Central memory CD4-positive, alpha-beta T cell (primary cell): ENCODE measurements around the gene SLC11A2.

Experiments used
- DNase-seq: peaks from one replicate; pipeline ENCODE4 v3.0.0; 2022
- total RNA-seq, 3 experiments: gene quantifications; one replicate each; lab custom pipeline; 2026; lab: John Stamatoyannopoulos, UW

Gene SLC11A2
- total RNA-seq = 58.9 to 71.2 (median 68.2) reads per million in 3 experiments

DNA sequence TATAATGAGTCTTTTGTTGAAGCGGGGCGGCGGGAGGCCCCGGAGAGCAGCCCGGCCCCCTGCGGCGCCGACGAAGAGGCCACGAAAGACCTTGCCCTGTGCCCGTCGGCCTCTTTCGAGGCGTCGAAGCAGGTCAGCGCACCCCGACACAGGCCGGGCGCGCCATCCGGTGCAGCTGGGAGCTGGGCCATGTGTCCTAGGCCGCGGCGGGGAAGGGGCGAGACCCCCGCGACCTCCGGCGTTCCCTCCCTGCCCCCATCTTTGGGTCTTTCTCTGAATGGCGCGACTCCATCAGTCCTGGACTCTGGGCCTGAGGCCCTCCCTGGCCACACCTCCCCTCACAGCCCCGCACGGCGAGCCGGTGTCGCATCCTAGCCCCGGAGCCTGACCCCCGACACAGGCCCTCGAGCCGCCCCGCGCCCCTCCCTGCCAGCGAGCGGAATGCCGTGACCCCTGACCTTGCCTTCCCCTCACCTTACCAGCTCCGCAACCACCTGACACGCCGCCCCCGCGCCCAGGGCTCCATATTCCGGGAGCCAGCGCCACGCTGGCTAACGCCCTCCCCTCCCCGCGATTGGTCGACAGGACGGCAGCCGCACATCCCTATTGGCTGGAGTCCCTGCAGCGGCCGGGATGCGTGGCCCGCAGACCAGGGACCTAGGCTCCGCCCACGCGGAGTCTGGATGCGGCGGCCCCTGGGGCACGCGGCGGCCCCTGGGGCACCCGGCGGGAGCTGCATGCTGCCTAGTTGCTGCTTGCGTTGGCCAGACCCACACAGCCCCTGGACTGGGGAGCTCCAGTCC lies at the start of gene SLC11A2:
TSS of gene SLC11A2 (minus strand) at position 549 of the 803 bp plus-strand sequence. CDS start 15,656 bp downstream, outside the sequence.
- DNase-seq = peak; percentile 89

DNA sequence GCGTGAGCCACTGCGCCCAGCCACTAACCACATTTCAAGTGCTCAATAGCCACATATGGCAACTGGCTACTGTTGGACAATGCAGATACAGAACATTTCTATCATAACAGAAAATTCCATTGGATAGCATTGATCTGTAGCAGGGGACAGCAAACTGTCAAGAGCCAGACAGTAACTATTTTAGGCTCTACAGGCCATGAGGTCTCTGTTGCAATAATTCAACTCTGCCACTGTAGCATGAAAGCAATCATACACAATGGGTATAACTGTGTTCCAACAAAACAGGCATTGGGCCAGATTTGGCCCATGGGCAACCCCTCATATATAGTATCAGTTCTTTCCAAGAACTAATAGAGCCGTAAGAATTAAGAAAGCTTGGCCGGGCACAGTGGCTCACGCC lies 49.2 kb upstream of the SLC11A2 start:
- DNase-seq = no peak

DNA sequence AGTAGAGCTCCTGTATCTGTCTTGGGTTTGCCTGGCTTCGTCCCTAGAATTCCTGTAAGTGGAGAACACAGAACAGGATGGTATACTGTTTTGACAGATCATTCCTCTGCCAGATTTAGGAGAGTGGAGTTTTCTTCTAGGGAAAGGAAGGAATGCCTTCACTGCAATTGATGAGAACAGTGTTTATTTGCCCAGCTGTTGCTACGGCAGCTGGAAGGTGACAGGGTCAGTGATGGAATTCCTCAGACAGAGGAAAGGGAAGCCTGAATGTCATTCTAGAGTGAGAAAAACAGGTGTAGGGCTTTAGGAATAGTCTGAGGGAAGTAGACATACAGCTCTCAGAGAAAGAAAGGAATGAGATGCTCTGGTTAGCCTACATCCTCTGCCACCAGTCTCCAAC lies 45.5 kb upstream of the SLC11A2 start:
- DNase-seq = no peak

DNA sequence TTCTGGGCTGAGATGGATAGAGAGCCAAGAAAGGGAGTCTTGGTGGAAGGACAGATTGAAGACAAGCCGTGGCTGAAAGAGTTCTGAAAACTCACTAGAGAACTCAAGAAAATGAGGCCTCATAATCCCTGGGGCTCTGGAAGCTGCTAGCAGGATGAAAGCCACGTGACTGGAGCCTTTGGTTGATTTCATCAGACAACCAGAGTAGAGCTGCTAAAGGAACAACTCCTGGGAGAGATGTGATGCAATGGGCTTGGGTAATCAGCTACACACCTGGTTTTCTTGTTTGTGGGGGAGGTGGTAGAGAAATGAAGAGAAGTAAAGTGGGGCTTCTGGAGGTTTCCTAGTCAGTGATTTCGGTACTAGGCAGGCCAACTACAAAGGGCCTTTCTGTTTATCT lies 43.8 kb upstream of the SLC11A2 start:
- no peak for DNase-seq

DNA sequence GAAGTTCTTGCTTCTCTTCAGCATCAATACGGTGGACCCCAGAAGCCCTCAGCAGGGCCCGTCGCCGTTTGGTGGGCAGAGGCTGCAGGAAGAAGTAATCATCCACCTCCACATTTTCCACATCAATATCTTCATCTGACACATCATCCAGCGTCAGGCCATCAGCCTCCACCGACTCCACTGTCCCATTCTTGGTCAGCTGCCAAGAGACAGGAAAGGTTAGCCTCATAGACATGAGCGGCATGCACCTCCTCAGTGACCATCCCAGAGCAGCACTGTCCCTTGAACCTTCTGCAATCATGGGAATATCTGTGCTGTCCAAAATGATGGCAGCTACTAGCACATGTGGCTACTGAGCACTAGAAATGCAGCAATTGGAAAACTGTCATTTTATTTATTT lies 41.6 kb upstream of the SLC11A2 start:
- DNase-seq = no peak

DNA sequence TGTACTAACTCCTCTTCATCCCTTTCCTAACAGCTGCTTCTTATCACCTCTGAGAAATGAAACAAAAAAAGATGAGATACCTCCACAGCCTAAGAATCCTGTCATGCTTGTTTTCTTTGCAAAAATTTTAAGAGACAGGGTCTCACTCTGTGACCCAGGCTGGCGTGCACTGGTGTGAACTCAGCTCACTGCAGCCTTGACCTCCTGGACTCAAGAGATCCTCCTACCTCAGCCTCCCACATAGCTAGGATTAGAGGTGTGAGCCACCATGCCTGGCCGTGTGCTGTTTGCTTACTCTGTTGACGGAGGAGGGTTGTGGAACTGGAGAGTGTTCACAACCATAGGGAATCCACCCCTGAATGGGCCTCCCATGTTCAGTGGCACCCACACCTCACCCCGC lies 41.0 kb upstream of the SLC11A2 start:
- DNase-seq = no peak

DNA sequence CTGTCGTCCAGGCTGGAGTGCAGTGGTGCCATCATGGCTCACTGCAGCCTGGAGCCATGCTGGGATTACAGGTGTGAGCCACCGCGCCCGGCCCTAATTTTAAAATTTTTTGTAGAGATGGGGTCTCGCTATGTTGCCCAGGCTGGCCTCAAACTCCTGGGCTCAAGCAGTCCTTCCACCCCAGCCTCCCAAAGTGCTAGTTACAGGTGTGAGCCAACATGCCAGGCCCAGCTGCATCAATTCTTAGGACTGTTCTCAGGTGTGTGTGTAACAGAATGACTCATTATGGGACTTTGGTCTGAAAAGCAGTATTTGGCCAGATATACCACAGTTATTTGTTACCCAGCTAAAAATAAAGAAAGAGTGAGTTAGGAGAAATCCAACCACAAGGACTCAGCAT lies 39.3 kb upstream of the SLC11A2 start:
- no peak for DNase-seq

DNA sequence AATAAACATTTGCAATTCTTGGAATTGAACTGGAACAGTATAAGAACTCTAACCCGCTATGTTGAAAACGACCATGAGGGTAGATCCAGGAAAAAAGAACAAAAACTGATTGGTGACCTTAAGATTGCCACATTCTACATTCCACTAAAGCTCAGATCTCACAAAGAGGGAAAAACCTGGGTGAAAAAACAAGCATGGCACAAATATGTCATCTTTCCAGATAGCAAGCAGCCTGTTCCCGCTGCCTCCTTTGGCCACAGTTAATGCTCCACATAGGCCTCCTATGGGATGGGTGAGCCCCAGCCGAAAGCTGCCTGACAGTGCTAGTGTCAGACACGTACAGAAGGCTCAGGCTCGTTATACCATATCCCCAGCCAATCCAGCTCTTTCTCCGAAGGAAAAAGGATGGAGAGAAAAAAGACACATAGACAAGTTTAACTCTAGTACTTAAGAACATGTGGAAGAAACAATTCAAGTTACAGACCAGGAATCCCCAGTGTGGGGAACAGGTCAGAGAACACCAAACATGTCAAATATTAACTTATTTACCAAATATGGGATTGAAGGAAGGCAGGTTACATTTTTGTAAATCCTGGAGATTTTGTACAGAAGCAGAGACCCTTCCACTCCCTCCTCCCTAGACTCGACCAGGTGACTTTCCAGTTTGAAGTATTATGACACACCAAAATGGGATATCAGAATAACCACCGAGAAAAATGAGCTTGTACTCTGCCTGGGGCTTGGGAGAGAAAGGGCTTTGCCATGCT lies 36.6 kb upstream of the SLC11A2 start:
- DNase-seq = no peak

DNA sequence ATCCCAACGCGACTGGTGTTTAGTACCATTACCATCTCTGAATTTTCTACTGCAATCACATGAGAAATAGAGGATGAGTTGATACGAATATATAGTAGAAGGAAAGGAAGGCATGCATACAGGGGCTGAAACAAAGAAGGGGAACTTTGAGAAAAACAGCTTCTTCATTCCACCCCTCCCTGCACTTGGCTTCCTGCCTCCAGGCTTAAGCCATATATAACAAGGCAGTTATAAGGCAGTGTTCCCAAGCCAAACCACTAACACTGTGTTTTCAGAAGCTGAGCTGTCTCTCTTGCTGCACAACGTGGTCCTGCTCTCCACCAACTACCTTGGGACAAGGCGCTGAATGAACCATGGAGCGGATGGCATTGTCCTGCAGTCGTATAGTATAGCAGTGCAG lies 32.9 kb upstream of the SLC11A2 start:
- no peak for DNase-seq

DNA sequence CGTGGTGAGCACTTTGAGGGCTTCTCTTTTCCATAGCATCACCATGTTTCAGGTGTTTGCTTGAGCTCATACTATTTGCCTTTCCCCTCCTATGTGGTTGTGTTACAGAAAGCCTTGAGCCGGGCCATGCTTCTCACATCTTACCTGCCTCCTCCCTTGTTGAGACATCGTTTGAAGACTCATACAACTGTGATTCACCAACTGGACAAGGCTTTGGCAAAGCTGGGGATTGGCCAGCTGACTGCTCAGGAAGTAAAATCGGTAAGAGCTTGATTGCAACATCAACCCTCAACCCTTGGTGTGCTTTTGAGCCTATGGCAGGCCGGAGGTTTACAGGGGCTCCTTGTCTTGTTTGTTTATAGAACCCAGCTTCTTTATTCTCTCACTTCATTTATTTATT lies 30.1 kb upstream of the SLC11A2 start:
- no peak for DNase-seq

DNA sequence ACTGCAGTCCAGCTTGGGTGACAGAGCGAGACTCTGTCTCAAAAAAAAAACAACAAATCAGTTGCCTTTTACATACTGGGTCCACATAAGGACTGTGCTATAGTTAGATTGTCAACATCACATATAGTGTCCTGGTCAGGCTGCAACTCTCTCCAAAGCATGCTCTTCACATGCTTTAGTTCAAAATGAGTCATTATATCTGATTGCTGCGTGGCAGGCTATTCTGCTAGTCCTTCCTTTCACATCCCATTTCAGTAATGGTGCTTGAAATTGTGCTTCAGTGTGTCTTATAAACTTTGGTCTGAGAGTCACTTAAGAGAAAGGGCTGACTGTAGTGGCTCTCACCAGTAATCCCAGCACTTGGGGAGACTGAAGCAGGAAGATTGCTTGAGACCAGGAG lies 28.9 kb upstream of the SLC11A2 start:
- DNase-seq = no peak

DNA sequence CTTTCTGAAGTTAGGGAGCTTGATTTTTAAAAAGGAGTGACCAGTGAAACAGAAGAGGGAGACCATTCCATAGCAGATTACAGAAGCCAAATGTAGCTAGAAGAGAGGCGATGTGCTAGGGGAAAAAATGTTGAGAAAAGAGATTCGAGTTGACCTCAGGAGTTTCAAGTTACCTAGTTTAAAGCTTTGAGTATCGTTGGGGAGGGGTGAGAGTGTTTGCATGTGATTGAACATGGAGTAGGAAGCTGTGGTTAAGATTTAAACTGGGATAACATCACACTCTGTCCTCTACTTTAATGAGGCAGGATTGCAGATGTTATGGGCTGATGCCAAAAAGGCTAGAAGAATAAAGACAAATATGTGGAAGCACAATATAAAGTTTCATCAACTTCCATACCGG lies 25.6 kb upstream of the SLC11A2 start:
- no peak for DNase-seq

DNA sequence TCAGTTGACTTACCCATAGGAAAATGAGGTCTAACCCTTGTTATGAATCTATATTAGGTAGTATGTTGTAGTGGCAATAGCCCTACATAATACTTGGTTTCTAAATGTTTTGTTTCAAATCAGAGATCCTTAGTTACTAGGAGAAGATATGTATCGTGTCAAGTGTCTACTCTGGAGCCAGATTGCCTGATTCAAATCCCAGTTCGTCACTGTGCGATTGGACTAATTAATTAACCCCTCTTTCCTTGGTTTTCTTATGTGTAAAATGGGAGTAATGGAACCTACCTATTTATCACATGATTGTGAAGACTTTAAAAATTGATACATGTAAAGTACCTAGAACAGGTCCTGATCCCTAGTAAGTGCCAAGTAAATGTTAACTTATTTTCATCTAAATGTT lies 23.3 kb upstream of the SLC11A2 start:
- no peak for DNase-seq

DNA sequence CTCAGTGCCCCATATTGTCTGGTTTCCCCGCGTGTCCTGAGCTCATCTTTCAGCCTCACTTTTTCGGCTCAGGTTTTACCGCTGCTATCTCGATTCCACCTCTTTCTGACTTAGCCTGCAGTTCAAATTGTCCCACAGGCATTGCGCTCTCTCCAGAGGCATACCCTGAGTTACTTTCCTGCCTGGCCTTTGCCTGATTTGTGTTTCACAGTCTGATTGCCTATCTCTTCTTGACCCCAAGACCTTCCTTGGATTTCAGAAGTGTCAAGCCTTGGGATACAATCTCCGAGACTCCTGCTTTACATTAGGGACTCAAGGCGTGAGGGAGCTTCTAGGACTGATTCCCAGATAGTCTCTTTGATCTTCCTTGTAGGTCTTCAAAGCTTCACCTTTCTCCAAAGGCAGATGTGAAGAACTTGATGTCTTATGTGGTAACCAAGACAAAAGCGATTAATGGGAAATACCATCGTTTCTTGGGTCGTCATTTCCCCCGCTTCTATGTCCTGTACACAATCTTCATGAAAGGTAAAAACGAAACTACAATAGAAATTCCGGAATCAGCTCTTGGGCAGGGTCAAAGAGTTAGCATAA lies 22.6 kb upstream of the SLC11A2 start:
- DNase-seq = no peak

DNA sequence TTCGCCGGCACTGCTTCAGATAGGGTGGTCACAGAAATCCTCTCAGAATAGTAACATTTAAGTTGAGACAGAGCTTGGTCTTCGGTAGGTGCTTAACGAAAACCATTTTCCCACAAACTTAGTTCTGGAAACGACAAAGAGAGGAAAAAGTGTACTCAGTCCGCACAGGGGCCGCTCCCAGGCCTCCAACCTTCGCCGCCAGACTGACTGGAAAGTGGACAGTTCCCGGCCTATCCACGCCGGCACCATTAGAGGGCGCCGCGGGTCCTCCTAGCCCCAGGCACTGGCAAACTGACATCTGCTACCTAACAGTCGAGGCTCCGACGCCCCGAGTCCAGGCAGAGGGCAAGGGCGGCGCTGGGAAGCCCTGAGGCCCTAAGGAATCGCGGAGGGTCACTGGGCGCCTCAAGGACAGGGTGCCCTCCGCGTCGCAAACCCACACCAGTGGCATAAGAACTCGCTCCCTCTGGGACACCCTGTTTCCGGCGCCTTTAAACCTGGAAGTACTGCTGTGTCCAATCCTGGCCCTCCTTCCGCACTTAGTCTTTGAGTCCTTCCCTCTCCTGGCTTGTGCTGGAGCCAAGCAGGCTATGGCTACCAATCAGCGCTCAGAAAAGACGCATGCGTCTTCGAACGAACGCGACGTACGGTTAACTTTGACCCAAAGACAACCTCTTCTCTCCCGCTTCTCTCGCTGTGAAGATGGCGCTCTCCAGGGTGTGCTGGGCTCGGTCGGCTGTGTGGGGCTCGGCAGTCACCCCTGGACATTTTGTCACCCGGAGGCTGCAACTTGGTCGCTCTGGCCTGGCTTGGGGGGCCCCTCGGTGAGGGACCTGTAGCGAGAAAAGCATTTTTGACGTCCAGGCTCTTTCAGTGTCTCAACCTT lies 21.7 kb upstream of the SLC11A2 start, which contains the start of gene LETMD1:
TSS of gene LETMD1 (plus strand) at position 673 of the 886 bp plus-strand sequence. CDS start at position 703, 30 bp downstream.
- DNase-seq = peak; percentile 94

DNA sequence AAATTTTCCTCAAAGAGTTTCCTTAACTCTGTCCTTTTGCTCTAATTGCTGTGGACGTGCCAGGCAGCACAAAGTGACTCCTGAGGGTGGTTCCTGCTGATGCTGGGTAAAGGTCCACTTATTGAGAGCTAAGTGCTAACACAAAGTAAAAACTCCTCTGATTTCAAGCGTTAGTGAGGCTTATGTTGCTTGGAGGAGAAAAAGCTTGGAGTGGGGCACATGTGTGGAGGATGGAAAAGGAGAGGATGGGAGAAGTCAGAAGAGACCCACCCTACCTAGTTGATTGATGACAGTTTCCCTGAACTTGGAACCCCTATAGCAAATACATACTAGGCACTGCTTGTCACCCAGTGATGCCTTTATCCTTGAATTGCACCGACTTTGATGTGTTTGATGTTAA lies 10.1 kb upstream of the SLC11A2 start:
- no peak for DNase-seq

DNA sequence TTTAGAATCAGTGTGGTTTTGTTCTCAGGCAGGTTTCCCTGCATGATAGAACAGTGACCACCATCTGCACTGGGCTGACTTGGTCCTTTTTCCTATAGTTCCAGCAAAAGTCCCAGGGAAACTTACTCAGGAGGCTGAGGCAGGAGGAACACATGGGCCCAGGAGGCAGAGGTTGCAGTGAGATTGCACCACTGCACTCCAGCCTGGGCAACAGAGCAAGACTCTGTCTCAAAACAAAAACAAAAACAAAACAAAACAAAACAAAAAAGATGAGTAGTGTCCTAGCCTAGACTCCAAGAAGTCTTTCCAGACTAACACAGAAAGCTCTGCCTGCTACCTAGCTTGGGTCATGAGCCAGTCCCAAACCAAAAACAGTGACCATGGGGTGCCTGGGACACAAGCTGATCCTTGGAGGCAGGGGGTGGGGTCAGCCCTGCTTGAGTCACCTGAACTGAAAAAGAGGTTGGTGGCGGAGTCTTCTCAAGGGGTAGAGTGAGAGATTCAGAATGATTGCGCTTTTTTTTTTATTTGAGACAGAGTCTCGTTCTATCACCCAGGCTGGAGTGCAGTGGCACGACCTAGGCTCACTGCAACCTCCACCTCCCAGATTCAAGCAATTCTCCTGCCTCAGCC lies 7.4 kb upstream of the SLC11A2 start:
- no peak for DNase-seq

DNA sequence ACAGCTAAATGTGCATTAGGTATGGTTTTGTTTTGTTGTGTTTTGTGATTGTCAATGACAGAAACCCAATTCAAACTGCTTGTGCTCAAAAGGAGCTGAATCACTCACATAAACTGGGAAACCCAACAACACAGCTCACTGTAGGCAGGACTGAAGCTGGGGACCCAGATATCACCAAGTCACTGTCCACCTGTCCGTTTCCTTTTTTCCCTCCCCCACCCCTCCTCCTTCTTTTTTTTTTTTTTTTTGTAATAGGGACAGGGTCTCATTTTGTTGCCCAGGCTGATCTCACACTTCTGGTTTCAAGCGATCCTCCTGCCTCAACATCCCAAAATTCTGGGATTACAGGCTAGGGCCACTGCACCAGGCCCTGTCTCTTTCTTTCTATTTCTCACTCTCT lies 6.9 kb upstream of the SLC11A2 start:
- no peak for DNase-seq

DNA sequence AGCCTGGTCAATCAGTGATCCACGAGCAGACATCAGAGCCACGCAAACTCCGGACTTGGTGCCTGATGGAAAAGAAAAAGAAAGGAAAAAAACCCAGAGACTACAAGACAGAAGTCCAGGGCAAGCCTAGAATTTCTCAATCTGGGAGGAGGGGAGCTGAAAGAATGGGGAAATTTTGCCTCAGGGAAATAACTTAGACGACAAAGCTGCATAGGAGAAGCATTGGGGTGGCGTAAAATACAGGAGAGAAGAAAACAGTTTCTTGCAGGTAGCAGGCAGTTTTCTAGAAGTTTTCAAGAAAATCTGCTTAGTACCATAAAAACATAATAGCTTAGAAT lies 2.6 kb upstream of the SLC11A2 start:
- no peak for DNase-seq

DNA sequence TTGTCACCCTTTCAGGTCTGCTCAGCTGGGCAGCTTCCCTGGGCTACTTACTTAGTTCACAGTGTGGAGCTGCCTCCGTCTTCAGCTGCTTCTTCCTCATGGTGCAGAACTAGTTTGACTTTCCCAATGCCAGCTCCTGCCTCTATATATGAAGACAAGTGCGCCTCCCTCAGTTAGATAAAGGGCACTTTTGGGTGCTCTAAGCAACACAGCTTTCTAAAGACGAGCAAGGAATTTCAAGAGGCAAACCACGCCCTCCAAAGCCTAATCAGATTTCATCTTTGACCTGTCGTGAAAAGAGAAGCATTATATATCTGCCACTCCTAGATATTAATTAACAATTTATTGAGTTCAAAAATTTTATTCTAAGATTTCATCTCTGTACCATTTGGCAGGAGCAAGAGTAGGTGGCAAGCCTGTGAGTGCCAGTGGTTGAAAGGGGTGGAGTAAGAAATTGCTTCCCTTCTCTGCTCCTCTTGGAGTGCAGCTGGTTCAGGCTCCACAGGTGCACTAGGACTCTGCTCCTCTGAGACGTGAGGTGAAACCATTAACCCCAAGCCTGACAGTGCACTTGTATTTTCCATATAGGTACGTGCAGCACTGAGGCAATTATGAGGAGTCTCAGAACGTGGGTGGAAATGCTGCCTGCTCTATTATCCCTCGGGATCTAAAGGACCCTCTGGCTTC lies 2.1 kb upstream of the SLC11A2 start:
- no peak for DNase-seq

DNA sequence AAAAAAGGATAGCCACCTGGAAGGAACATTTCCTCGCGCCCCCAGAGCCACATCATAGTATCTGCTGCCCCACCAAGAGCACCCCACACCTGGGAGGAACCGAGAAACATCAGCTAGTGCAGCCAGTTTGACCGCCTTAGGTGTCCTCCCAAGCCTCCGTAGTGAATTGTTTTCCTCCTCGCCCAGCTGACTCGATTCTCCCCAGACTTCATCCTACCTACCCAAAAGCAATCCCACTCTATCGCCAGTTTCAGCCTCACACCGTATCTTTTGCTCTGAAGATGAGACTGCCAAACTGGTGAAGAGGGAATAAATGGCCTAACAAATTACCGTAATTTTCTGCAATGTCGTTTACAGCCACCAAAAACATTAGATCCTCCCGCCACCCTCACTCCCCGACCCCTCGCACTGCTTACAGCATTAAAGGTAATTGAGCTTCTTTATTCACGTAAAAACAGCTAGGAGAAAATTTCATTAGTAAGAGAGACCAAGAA lies 1.2 kb upstream of the SLC11A2 start:
- no peak for DNase-seq
